ENCODE data around the gene RSPH1. TPM values are rescaled to one million over a fixed set of nuclear protein-coding genes. Genes with fewer than 3 reads are reported as not detected.

Gene RSPH1
- total and polyA plus RNA-seq, 2 of the 8 experiments (the other 6 are each of a cell fraction or from before 2014, with no cell fraction given), result 0.24 TPM; not detected in 1

DNA sequence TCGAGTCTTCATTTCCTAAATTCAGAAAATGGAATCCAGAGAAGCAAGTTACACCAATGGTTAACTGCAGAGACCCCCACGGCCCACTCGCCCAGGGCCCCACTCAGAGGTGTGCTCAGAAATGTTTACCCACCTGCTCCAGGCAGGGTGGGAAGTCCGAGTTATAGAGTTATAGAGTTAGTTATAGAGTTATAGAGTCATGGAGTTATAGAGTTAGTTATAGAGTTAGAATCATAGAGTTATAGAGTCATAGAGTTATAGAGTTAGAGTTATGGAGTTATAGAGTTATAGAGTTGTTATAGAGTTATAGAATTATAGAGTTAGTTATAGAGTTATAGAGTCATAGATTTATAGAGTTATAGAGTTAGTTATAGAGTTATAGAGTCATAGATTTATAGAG is 60.6 kb downstream of the RSPH1 start:
- Histone ChIP-seq H3K79me1 (ENCODE audit: low read depth, low read length) (no peaks in the 10 kb centered on the region), H2AFZ (ENCODE audit: low read length) (no peak overlapping the region), H2BK20ac (ENCODE audit: low read length) (no peak overlapping the region), H2BK120ac (replicated peaks; ENCODE audit: low read depth, low read length) (no peak overlapping the region), H3K79me2 (ENCODE audit: control insufficient read depth in 1 of 2, insufficient read depth in 2 of 2, low read length in 2 of 2) (no peaks in the 10 kb centered on the region), H3K9me3 (ENCODE audit: insufficient read depth in 2 of 2, low read depth in 1 of 2, low read length in 1 of 2) (peaks cover 4% of the 10 kb centered on the region in 2 experiments; a peak in 2 of 4 replicates), H2BK12ac (ENCODE audit: low read depth, low read length) (no peak overlapping the region), H3K27me3 (replicated peaks in 1 of 4; ENCODE audit: control insufficient read depth in 3 of 4, extremely low read depth in 1 of 4, insufficient read depth in 3 of 4, low read length in 3 of 4) (no peaks in the 10 kb centered on the region), H2BK5ac (ENCODE audit: low read depth, low read length) (no peak overlapping the region), H3K4me2 (ENCODE audit: insufficient read depth in 1 of 2, low read depth in 2 of 2, low read length in 2 of 2) (no peak overlapping the region), H3K27ac (ENCODE audit: low read depth, low read length) (no peak overlapping the region), H3K36me3 (ENCODE audit: control insufficient read depth in 2 of 4, insufficient read depth in 4 of 4, low read length in 3 of 4) (no peaks in the 10 kb centered on the region), H3K4me3 (ENCODE audit: extremely low read depth in 1 of 4, insufficient read depth in 2 of 4, low read depth in 3 of 4, low read length in 4 of 4) (no peak overlapping the region), H4K91ac (replicated peaks; ENCODE audit: insufficient read length, low read length) (no peak overlapping the region), H4K8ac (ENCODE audit: extremely low read depth, insufficient read depth, low read length) (no peak overlapping the region), H3K4me1 (replicated peaks in 1 of 4; ENCODE audit: control insufficient read depth in 3 of 4, insufficient read depth in 4 of 4, low read length in 3 of 4) (no peaks in the 10 kb centered on the region), H4K5ac (ENCODE audit: insufficient read length, low read depth, low read length) (no peak overlapping the region), H3K23ac (ENCODE audit: insufficient read length) (no peak overlapping the region), H2BK15ac (ENCODE audit: low read length) (no peak overlapping the region), H3K18ac (ENCODE audit: extremely low read depth, low read length) (no peak overlapping the region), H4K20me1 (replicated peaks in 1 of 2; ENCODE audit: control insufficient read depth in 1 of 2, insufficient read depth in 2 of 2, low read length in 2 of 2) (peaks cover 0 to 7% of the 10 kb centered on the region in 2 experiments), H3K56ac (replicated peaks; ENCODE audit: insufficient read length, low read depth, low read length) (no peak overlapping the region), H3K14ac (ENCODE audit: insufficient read length) (no peak overlapping the region), H3K23me2 (ENCODE audit: low read depth, low read length) (peaks cover 6% of the 10 kb centered on the region; the same call in 1 of the 2 replicates), H2AK5ac (ENCODE audit: low read depth, low read length) (no peak overlapping the region), H3K4ac (replicated peaks; ENCODE audit: insufficient read length, low read depth, low read length) (no peak overlapping the region), H3K9ac (replicated peaks in 1 of 4; ENCODE audit: extremely low read depth in 1 of 4, low read depth in 3 of 4, low read length in 3 of 4) (no peak overlapping the region)
- WGBS, 2 experiments (ENCODE audit: extremely low coverage in 1 of 2, insufficient coverage in 1 of 2, insufficient read length in 1 of 2, insufficient replicate concordance in 2 of 2, low coverage in 1 of 2, low lambda C conversion rate in 2 of 2, missing lambda C conversion rate in 1 of 2), result 88% methylated on average over 4 of the region's 4 CpGs; no CpG with 5 or more reads in 1 of the 2 experiments
- FAIRE-seq (no peak), DNase-seq (ENCODE audit: low read depth in 1 of 2, low spot score in 2 of 2) (no peak)
- POLR2A ChIA-PET (ENCODE audit: partially characterized antibody), result no interaction called here
- TF ChIP-seq RXRA (IDR thresholded peaks at IDR 0.05; ENCODE audit: insufficient read depth, low read depth, low read length) (no peak), CHD1 (IDR thresholded peaks at IDR 0.05; ENCODE audit: low read depth, low read length) (no peak), SUZ12 (IDR thresholded peaks at IDR 0.05; ENCODE audit: low read length) (no peak), SIN3A (conservative IDR thresholded peaks at IDR 0.05 in 1 of 2, IDR thresholded peaks at IDR 0.05 in 1 of 2; ENCODE audit: low read depth in 1 of 2, low read length in 2 of 2) (no peak), POLR2AphosphoS5 (IDR thresholded peaks at IDR 0.05; ENCODE audit: low read depth, low read length) (no peak), TCF12 (IDR thresholded peaks at IDR 0.05; ENCODE audit: low read depth, low read length) (no peak), ATF3 (IDR thresholded peaks at IDR 0.05; ENCODE audit: insufficient read depth, low read depth, low read length) (no peak), FOSL1 (IDR thresholded peaks at IDR 0.05; ENCODE audit: insufficient read depth, low read depth, low read length) (no peak), SAP30 (IDR thresholded peaks at IDR 0.05; ENCODE audit: insufficient read depth, insufficient replicate concordance, low read length) (no peak)
- TF ChIP-seq, protein P1, sequence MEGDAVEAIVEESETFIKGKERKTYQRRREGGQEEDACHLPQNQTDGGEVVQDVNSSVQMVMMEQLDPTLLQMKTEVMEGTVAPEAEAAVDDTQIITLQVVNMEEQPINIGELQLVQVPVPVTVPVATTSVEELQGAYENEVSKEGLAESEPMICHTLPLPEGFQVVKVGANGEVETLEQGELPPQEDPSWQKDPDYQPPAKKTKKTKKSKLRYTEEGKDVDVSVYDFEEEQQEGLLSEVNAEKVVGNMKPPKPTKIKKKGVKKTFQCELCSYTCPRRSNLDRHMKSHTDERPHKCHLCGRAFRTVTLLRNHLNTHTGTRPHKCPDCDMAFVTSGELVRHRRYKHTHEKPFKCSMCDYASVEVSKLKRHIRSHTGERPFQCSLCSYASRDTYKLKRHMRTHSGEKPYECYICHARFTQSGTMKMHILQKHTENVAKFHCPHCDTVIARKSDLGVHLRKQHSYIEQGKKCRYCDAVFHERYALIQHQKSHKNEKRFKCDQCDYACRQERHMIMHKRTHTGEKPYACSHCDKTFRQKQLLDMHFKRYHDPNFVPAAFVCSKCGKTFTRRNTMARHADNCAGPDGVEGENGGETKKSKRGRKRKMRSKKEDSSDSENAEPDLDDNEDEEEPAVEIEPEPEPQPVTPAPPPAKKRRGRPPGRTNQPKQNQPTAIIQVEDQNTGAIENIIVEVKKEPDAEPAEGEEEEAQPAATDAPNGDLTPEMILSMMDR (IDR thresholded peaks at IDR 0.05; ENCODE audit: control extremely low read depth in 1 of 3, insufficient read depth in 1 of 3, low read depth in 1 of 3, low read length in 3 of 3), result no peak
- CTCF ChIA-PET (ENCODE audit: partially characterized antibody), result interaction anchor here (1.6 to 1.9 kb wide), 2 partner anchors 9 to 24 kb away, joined by 6 to 8 read pairs; no protein-coding TSS in a partner anchor

Measured in H1 (cell line).